CD4-positive, alpha-beta memory T cell (primary cell): ENCODE data around the gene INSIG2. TPM values are rescaled to one million over a fixed set of nuclear protein-coding genes. Genes with fewer than 3 reads are reported as not detected.

Experiments used
- CTCF ChIA-PET: fragments of 350-600 bp; sonication (Branson Sonifier 250); formaldehyde crosslinking; loops from one replicate; lab custom pipeline; 2021; ENCODE audit warnings: inconsistent platforms; ENCODE audit not compliant: partially characterized antibody; lab: Charles Lee
- POLR2A ChIA-PET: fragments of 350-600 bp; sonication (Branson Sonifier 250); formaldehyde crosslinking; loops from one replicate; lab custom pipeline; 2021; ENCODE audit not compliant: partially characterized antibody; lab: Charles Lee
- DNase-seq, 5 donors: peaks; one replicate each; pipeline versions ENCODE4 v3.0.0 to v3.0.0-alpha.2; 2020 to 2022; ENCODE audit warnings: mixed read lengths in 1 of 5
- H3K27ac ChIP-seq: one replicate; pipeline ENCODE4 v1.7.0; 2013; ENCODE audit warnings: low read depth, low read length
- H3K27me3 ChIP-seq: 2 replicates; pipeline ENCODE4 v1.7.0; 2013; ENCODE audit warnings: mild to moderate bottlenecking, low read length, moderate library complexity; ENCODE audit not compliant: insufficient read depth
- H3K36me3 ChIP-seq: 2 replicates; pipeline ENCODE4 v1.7.0; 2013; ENCODE audit warnings: mild to moderate bottlenecking, low read length, moderate library complexity; ENCODE audit not compliant: insufficient read depth
- H3K4me1 ChIP-seq: 2 replicates; pipeline ENCODE4 v1.7.0; 2013; ENCODE audit warnings: mild to moderate bottlenecking, low read length, moderate library complexity; ENCODE audit not compliant: insufficient read depth
- H3K4me3 ChIP-seq, 2 donors: one replicate each; pipeline ENCODE4 v1.7.0; 2013; ENCODE audit warnings: low read length in 2 of 2, mild to moderate bottlenecking in 1 of 2
- H3K9me3 ChIP-seq, 2 donors: one replicate each; pipeline ENCODE4 v1.7.0; 2013; ENCODE audit warnings: low read length in 2 of 2, control low read depth in 1 of 2; ENCODE audit not compliant: control insufficient read depth in 1 of 2
- H3K27ac Mint-ChIP-seq, 7 donors: one replicate each; pipeline ENCODE4 v1.8.0; 2020 to 2021; ENCODE audit warnings: mixed read lengths in 7 of 7, mild to moderate bottlenecking in 6 of 7, inconsistent platforms in 3 of 7, moderate library complexity in 3 of 7
- H3K27me3 Mint-ChIP-seq, 2 donors: one replicate each; pipeline ENCODE4 v1.8.0; 2020 to 2021; ENCODE audit warnings: mixed read lengths in 2 of 2
- H3K36me3 Mint-ChIP-seq, 2 donors: one replicate each; pipeline ENCODE4 v1.8.0; 2020 to 2021; ENCODE audit warnings: mixed read lengths in 2 of 2, inconsistent platforms in 1 of 2, mild to moderate bottlenecking in 1 of 2
- H3K4me1 Mint-ChIP-seq, 4 donors: one replicate each; pipeline ENCODE4 v1.8.0; 2020 to 2021; ENCODE audit warnings: mixed read lengths in 4 of 4, mild to moderate bottlenecking in 1 of 4
- H3K4me3 Mint-ChIP-seq, 8 donors: one replicate each; pipeline ENCODE4 v1.8.0; 2020 to 2021; ENCODE audit warnings: mixed read lengths in 8 of 8, mild to moderate bottlenecking in 7 of 8, moderate library complexity in 6 of 8, inconsistent platforms in 3 of 8
- H3K9me3 Mint-ChIP-seq, 8 donors: one replicate each; pipeline ENCODE4 v1.8.0; 2020 to 2021; ENCODE audit warnings: mixed read lengths in 8 of 8, mild to moderate bottlenecking in 5 of 8, inconsistent platforms in 3 of 8, moderate library complexity in 1 of 8
- intact Hi-C: fragments of 100-400 bp; cut with micrococcal nuclease; formaldehyde crosslinking; loops from one replicate; pipeline ENCODE4 v1.15.1; 2023
- polyA plus RNA-seq, 2 donors: library from polyadenylated mRNA; unstranded; fragments of 300-500 nt; fragmentation: Illumina TruSeq; gene quantifications; one replicate each; pipeline ENCODE4 v1.2.3, GENCODE V29; 2021
- total RNA-seq, 2 experiments: library from RNA; stranded (reverse); gene quantifications; one replicate each; pipeline ENCODE4 v1.2.3, GENCODE V29; 2021

INSIG2 gene
- 10 to 100 TPM; 18.0 to 19.7 TPM for total RNA-seq
- 10 to 100 TPM; 30.3 to 41.1 TPM for polyA plus RNA-seq

GRCh38 chr2:118088051-118089024 lies at the start of gene INSIG2:
TSS of gene INSIG2 (plus strand) at chr2:118088471. CDS start at chr2:118096557, 8,086 bp downstream.
- no peaks in the 10 kb centered on the region for H3K9me3 Mint-ChIP-seq
- H3K4me1 Mint-ChIP-seq, result peaks cover 14 to 23% (median 18%) of the 10 kb centered on the region in 4 donors
- H3K27ac Mint-ChIP-seq, result peak within 1 kb of the TSS; percentile 70 to 94 (median 94)
- H3K27me3 Mint-ChIP-seq, result peaks cover 0 to 3% of the 10 kb centered on the region in 2 donors
- ChIA-PET CTCF (interaction anchor here (0.6 to 2.2 kb wide), 8 partner anchors 10 to 274 kb away, joined by 3 to 8 read pairs (median 4); partner anchors contain the start of genes CCDC93 and DDX18), POLR2A (interaction anchor here (0.7 to 1.6 kb wide), 7 partner anchors 11 to 274 kb away, joined by 3 to 11 read pairs (median 5); partner anchors contain the start of genes CCDC93 and DDX18)
- H3K4me3 Mint-ChIP-seq, result peak within 1 kb of the TSS; percentile 90 to 96 (median 93)
- H3K36me3 ChIP-seq, result no peaks in the 10 kb centered on the region
- H3K9me3 ChIP-seq, result no peaks in the 10 kb centered on the region
- intact Hi-C loops, result loop anchor here (1.0 kb wide), 4 partner anchors 74 to 274 kb away; partner anchors contain the start of genes CCDC93 and DDX18
- peaks cover 0 to 4% of the 10 kb centered on the region in 2 donors for H3K36me3 Mint-ChIP-seq
- peak; percentile 82 to 88 (median 83) for DNase-seq
- H3K4me1 ChIP-seq, result peaks cover 38% of the 10 kb centered on the region
- peak within 1 kb of the TSS; percentile 66 for H3K27ac ChIP-seq
- peak within 1 kb of the TSS; percentile 87 to 94 for H3K4me3 ChIP-seq
- no peaks in the 10 kb centered on the region for H3K27me3 ChIP-seq

GRCh38 chr2:118040891-118041290 lies 47.4 kb upstream of the INSIG2 start:
- no peaks in the 10 kb centered on the region for H3K4me1 ChIP-seq
- no peak overlapping the region for H3K4me3 ChIP-seq
- Mint-ChIP-seq H3K9me3 (peaks cover 0 to 10% (median 8%) of the 10 kb centered on the region in 8 donors), H3K27ac (no peak overlapping the region), H3K27me3 (peaks cover 33 to 38% of the 10 kb centered on the region in 2 donors), H3K36me3 (no peaks in the 10 kb centered on the region), H3K4me3 (no peak overlapping the region), H3K4me1 (no peaks in the 10 kb centered on the region)
- H3K36me3 ChIP-seq, result no peaks in the 10 kb centered on the region
- ChIA-PET POLR2A (interaction anchor here (0.8 kb wide), 1 partner anchor 47 kb away, joined by 3 read pairs; the partner anchor contains the start of gene INSIG2), CTCF (interaction anchor here (0.8 to 1.4 kb wide), 2 partner anchors 9 to 11 kb away, joined by 3 to 4 read pairs; no protein-coding TSS in a partner anchor)
- intact Hi-C loops, result loop anchor here (10.0 kb wide), 1 partner anchor 1224 kb away; no protein-coding TSS in a partner anchor
- H3K27me3 ChIP-seq, result no peaks in the 10 kb centered on the region
- H3K9me3 ChIP-seq, result no peaks in the 10 kb centered on the region
- H3K27ac ChIP-seq, result no peak overlapping the region
- DNase-seq, result no peak

- no peaks in the 10 kb centered on the region for H3K9me3 ChIP-seq
- Mint-ChIP-seq H3K4me1 (no peaks in the 10 kb centered on the region), H3K4me3 (no peak overlapping the region), H3K27me3 (peaks cover 29 to 41% of the 10 kb centered on the region in 2 donors), H3K27ac (no peak overlapping the region), H3K36me3 (no peaks in the 10 kb centered on the region), H3K9me3 (no peaks in the 10 kb centered on the region)
- H3K27ac ChIP-seq, result no peak overlapping the region
- no peak overlapping the region for H3K4me3 ChIP-seq
- POLR2A ChIA-PET, result no interaction called here
- intact Hi-C loops, result loop anchor here (10.0 kb wide), 1 partner anchor 1221 kb away; no protein-coding TSS in a partner anchor
- no peaks in the 10 kb centered on the region for H3K36me3 ChIP-seq
- H3K27me3 ChIP-seq, result no peaks in the 10 kb centered on the region
- no peaks in the 10 kb centered on the region for H3K4me1 ChIP-seq
- no peak for DNase-seq
- CTCF ChIA-PET, result interaction anchor here (1.5 to 2.8 kb wide), 2 partner anchors 11 to 811 kb away, joined by 3 to 14 read pairs; no protein-coding TSS in a partner anchor
These were observed 44.1 kb upstream of the INSIG2 start for GRCh38 chr2:118044103-118044716.

DNA sequence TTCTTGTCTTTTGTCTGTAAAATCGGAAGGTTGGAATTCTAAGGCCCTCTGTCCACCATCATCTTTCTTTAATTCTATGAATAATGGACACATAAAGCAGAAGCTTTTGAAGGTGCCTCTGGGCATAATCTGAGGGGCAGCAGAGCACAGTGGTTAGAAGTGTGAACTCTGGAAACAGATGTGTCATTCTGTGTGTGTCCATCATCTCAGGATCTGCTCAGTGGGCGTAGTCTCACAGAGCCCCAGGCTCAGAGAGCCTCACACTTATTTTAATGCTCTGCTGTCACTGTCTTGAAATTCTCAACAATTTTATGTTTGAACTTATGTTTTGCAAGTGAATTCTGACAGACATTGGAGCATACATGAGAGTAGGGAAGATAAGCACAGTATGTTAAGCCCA lies 43.4 kb upstream of the INSIG2 start:
- Mint-ChIP-seq H3K4me1 (no peaks in the 10 kb centered on the region), H3K27ac (no peak overlapping the region), H3K9me3 (no peaks in the 10 kb centered on the region), H3K27me3 (peaks cover 27 to 43% of the 10 kb centered on the region in 2 donors), H3K36me3 (no peaks in the 10 kb centered on the region), H3K4me3 (no peak overlapping the region)
- no peaks in the 10 kb centered on the region for H3K27me3 ChIP-seq
- ChIA-PET CTCF (interaction anchor here (1.4 to 2.8 kb wide), 3 partner anchors 12 to 811 kb away, joined by 3 to 14 read pairs (median 3); no protein-coding TSS in a partner anchor), POLR2A (no interaction called here)
- no peaks in the 10 kb centered on the region for H3K4me1 ChIP-seq
- H3K9me3 ChIP-seq, result no peaks in the 10 kb centered on the region
- no peak overlapping the region for H3K4me3 ChIP-seq
- DNase-seq, result no peak
- intact Hi-C loops, result loop anchor here (10.0 kb wide), 1 partner anchor 1220 kb away; no protein-coding TSS in a partner anchor
- H3K36me3 ChIP-seq, result no peaks in the 10 kb centered on the region
- no peak overlapping the region for H3K27ac ChIP-seq

DNA sequence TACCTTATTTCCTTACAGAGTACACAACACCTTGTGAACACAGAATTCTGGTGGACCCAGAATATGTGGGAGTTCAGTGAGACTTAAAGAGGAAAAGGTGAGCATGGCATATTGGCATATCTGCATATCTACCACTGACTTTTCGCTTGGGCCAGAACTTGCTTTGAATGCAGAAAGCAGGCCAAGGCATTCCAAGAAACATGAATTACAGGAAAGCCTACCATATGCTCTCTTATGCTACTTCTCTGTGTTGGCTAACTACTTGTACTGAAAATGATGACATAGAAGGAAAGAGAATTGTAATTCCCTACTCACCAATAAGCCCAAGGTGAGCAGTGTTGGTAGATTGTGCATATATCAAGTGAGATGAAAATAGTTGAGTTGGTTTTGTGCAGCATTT lies 43.0 kb upstream of the INSIG2 start:
- no peaks in the 10 kb centered on the region for H3K9me3 ChIP-seq
- Mint-ChIP-seq H3K27ac (no peak overlapping the region), H3K4me1 (no peaks in the 10 kb centered on the region), H3K36me3 (no peaks in the 10 kb centered on the region), H3K4me3 (no peak overlapping the region), H3K9me3 (no peaks in the 10 kb centered on the region), H3K27me3 (peaks cover 28 to 45% of the 10 kb centered on the region in 2 donors)
- no peaks in the 10 kb centered on the region for H3K36me3 ChIP-seq
- H3K27me3 ChIP-seq, result no peaks in the 10 kb centered on the region
- no peaks in the 10 kb centered on the region for H3K4me1 ChIP-seq
- intact Hi-C loops, result loop anchor here (10.0 kb wide), 1 partner anchor 1220 kb away; no protein-coding TSS in a partner anchor
- H3K4me3 ChIP-seq, result no peak overlapping the region
- POLR2A ChIA-PET, result no interaction called here
- H3K27ac ChIP-seq, result no peak overlapping the region
- no peak for DNase-seq
- CTCF ChIA-PET, result interaction anchor here (0.5 to 3.4 kb wide), 8 partner anchors 12 to 810 kb away, joined by 3 to 59 read pairs (median 14); no protein-coding TSS in a partner anchor

GRCh38 chr2:118046634-118047210 lies 41.5 kb upstream of the INSIG2 start:
- Mint-ChIP-seq H3K27ac (no peak overlapping the region), H3K36me3 (no peaks in the 10 kb centered on the region), H3K4me1 (no peaks in the 10 kb centered on the region), H3K9me3 (no peaks in the 10 kb centered on the region), H3K4me3 (no peak overlapping the region), H3K27me3 (peaks cover 24 to 45% of the 10 kb centered on the region in 2 donors)
- ChIA-PET POLR2A (no interaction called here), CTCF (interaction anchor here (0.8 to 3.4 kb wide), 34 partner anchors 9 to 1219 kb away, joined by 3 to 59 read pairs (median 4); partner anchors contain the start of gene INSIG2)
- no peaks in the 10 kb centered on the region for H3K4me1 ChIP-seq
- no peaks in the 10 kb centered on the region for H3K9me3 ChIP-seq
- no peak overlapping the region for H3K4me3 ChIP-seq
- intact Hi-C loops, result loop anchor here (1.0 to 10.0 kb wide), 4 partner anchors 176 to 1218 kb away; no protein-coding TSS in a partner anchor
- no peaks in the 10 kb centered on the region for H3K36me3 ChIP-seq
- no peak overlapping the region for H3K27ac ChIP-seq
- H3K27me3 ChIP-seq, result no peaks in the 10 kb centered on the region
- DNase-seq, result peak in 4 of 5 donors; percentile 24 to 34 (median 26)
